ENCODE data around the gene TNNI2.

Gene TNNI2

DNA sequence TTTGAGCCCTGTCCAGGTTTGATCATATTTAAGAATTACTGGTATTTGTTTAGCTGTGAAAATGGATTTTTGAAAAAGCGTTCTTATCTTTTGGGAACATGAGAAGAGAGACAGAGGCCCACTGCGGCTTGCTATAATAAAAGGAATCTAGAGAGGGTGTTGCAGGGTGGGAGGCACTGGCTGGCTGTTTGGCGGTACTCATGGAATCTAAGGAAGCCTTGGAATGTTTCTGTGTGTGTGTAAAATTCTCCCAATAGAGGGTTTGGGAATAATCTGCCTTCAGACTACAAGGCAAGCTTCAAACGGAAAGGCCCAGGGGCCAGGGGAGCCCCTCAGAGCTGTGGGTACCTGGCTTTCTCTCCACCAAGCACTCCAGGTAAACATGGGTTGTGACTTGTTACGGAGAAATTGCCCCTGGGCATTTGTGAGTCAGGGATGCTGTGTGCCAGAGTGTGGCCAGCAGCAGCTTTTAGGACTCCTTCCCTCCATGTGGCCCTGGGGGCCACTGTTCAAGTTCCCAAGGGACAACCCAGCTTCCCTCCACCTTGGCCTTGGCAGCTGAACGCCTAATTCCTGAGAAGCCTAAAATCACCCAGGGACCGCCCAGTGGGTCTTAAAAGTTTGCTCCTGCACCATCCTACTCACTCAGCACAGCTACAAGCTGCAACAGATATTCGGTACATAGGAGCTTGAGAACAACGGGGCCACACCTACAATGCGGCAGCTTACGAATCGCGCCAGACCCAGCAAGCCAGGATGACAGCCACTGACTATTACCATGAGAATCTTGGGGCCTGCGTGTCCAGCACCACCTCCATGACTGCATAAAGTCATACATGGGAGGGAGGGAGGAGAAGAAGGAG lies 18.1 kb upstream of the TNNI2 start:
- DNase-seq (ENCODE audit: low read depth in 2 of 2): peak in 1 of 2 donors; percentile 73
- H3K4me3 ChIP-seq (replicated peaks in 1 of 2; ENCODE audit: low read depth in 2 of 2, low read length in 2 of 2): no peak overlapping the region
- TF ChIP-seq, protein P1, sequence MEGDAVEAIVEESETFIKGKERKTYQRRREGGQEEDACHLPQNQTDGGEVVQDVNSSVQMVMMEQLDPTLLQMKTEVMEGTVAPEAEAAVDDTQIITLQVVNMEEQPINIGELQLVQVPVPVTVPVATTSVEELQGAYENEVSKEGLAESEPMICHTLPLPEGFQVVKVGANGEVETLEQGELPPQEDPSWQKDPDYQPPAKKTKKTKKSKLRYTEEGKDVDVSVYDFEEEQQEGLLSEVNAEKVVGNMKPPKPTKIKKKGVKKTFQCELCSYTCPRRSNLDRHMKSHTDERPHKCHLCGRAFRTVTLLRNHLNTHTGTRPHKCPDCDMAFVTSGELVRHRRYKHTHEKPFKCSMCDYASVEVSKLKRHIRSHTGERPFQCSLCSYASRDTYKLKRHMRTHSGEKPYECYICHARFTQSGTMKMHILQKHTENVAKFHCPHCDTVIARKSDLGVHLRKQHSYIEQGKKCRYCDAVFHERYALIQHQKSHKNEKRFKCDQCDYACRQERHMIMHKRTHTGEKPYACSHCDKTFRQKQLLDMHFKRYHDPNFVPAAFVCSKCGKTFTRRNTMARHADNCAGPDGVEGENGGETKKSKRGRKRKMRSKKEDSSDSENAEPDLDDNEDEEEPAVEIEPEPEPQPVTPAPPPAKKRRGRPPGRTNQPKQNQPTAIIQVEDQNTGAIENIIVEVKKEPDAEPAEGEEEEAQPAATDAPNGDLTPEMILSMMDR (IDR thresholded peaks at IDR 0.05; ENCODE audit: low read depth, low read length): no peak

DNA sequence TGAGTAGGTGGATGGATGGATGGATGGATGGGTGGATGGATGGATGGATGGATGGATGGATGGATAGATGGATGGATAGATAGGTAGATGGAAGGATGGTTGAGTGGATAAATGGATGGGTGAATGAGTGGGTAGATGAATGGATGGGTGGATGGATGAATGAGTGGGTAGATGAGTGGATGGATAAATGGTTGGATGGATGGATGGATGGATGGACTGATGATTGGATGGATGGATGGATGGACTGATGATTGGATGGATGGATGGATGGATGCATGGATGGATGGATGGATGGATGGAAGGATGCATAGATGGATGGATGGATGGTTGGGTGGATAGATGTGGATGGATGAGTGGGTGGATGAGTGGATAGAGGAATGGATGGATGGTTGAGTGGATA lies 17.2 kb upstream of the TNNI2 start:
- no peak for DNase-seq (ENCODE audit: low read depth in 2 of 2)
- TF ChIP-seq, protein P1 (IDR thresholded peaks at IDR 0.05; ENCODE audit: low read depth, low read length): no peak
- H3K4me3 ChIP-seq (replicated peaks in 1 of 2; ENCODE audit: low read depth in 2 of 2, low read length in 2 of 2): no peak overlapping the region

DNA sequence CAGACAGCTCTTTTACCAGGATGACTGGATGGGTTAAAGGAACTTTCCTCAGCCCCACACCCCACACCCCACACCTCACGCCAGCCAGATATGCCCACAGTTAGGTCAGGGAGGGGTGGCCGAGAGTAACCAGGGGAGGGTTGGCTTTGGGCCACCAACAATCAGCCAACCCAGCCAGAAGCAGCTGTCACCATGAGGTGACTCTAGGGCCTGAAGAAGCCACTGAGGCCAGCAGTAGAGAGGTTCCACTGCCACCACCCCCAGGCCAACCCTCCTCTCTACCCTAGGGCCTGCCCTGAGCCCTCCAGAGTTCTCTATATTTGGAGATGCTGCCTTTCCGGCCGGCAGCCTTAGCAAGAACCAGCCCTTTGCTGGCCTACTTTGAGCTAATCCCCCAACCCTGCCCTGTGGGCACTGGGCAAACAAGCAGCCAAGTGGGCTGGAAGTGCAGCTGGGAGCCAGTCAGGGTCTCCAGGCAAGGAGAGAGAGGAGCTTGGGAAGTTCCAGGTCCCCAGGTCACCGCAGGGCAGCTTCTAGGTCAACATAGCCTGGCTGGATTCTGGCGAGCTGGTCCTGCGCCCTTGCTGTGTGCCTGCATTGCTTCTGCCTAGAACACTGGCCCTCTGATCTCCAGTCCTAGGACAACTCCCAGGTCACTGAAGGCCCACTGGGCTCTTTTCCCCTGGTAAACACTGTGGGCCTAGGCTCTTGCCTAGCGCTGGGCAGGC lies 16.0 kb upstream of the TNNI2 start:
- H3K4me3 ChIP-seq (replicated peaks in 1 of 2; ENCODE audit: low read depth in 2 of 2, low read length in 2 of 2): no peak overlapping the region
- TF ChIP-seq, protein P1 (IDR thresholded peaks at IDR 0.05; ENCODE audit: low read depth, low read length): no peak
- DNase-seq (ENCODE audit: low read depth in 2 of 2): no peak

DNA sequence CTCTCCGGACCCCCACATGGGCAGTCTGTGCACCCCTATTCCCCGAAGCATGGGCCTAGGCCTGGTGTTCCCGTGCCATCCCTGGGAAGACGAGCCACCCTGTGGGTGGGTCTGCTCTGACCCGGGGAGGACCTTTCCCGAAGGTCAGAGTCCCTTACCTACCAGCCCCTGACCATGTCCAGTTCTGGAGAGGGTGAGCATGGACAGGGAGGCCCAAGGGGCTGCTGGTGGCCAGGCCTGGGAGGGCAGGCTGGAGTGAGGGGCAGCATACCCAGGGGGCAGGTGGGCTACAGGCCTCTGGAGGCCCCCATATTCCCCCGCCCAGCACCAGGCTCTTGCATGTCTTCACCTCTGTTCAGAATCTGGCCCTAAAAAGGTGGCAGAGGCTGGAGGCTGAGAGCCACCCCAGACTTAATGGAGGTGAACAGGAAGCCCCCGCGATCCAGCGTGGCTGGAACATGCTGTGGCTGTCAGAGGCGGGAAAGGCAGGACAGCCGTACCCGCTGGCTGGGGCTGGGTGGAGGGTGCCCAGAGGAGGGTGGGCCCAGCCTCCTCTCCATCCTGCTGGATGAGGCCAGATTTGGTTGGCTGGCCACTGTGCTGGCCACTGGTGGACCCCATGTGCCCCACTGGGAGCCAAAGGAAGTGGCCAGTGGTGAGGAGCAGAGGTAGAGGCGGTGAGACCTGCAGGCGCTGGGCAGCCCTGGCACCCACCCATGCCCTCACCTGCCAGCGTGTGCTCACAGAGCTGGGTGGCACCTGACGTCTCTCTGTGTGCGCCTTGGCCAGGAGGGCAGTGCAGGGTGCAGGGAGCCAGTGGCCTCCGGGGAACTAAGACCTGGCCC lies 15.2 kb upstream of the TNNI2 start:
- no peak for DNase-seq (ENCODE audit: low read depth in 2 of 2)
- H3K4me3 ChIP-seq (replicated peaks in 1 of 2; ENCODE audit: low read depth in 2 of 2, low read length in 2 of 2): no peak overlapping the region
- TF ChIP-seq, protein P1 (IDR thresholded peaks at IDR 0.05; ENCODE audit: low read depth, low read length): no peak

DNA sequence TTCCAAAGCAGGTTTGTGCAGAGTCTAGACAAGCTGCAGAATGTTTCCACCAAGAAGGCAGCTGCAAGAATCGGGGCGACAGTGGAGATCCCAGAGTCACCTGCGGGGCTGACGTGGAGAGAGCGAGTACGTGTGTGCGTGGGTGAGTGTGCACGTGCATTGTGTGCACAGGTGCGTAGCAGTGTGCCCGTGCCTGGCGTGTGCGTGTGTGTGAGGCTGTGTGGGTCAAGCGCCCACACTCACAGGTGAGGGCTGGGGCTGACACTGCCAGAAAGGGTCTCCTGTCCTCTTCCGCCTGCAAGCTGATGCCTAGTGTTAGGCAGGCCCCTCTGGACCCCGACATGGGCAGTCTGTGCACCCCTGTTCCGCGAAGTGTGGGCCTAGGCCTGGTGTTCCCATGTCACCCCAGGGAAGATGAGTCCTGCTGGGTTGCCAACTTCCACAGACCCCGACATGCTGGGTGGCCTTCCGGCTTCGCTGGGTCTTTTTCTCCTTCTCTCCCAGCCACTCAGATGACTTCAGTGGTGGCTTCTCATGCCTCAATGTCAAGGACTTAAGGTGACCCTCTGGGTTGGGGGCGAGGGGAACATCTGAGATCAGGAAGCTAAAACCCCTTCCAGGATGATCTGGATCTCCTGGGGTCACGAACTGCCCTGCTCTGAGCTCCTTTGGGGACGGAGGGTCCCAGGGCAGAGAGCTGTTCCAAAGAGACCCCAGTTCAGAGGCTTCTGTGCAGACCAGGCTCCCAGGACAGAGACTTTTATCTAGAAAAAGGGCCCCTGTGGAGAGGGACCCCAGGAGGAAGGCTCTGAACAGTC lies 14.4 kb upstream of the TNNI2 start:
- DNase-seq (ENCODE audit: low read depth in 2 of 2): no peak
- TF ChIP-seq, protein P1 (IDR thresholded peaks at IDR 0.05; ENCODE audit: low read depth, low read length): no peak
- H3K4me3 ChIP-seq (replicated peaks in 1 of 2; ENCODE audit: low read depth in 2 of 2, low read length in 2 of 2): no peak overlapping the region

Measured in cardiac fibroblast (primary cell).